ENCODE measurements around the gene NUDT14.

Gene NUDT14

DNA sequence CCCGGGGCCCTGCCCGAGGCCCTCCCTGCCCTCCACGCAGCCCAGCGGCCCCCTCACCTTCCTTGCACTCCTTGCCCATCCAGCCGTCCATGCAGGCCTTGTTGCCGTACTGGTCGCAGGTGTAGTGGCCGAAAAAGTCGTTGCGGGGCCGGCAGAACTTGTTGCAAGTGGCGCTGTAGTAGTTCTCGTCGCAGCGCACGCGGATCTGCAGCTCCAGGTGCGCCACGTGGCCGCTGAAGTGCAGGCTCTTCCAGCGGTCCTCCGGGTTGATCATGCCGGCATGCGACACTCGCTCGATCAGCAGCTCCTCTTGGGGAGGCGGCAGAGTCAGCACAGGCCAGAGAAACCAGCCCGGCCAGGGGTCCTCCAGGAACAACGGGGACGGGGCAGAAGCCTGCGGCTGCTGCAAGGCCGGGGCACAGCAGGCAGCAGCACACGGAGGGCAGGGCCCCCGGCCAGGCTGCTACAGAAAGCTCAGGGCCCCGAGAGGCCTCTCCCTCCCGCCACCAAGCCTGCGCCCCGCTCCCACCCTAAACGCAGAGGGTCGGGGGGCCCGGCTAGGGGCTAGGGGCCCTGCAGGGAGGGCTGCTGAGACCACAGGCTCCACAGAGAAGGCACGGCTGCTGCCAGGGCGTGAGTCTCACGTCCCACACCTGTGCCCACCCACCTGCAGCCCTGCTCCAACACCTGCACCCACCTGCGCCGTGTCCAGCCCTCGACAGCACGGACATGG lies 25.3 kb downstream of the NUDT14 start:
- no peak for DNase-seq

- no peak for DNase-seq
These were observed 26.0 kb downstream of the NUDT14 start for GRCh38 chr14:105155071-105155651.

DNA sequence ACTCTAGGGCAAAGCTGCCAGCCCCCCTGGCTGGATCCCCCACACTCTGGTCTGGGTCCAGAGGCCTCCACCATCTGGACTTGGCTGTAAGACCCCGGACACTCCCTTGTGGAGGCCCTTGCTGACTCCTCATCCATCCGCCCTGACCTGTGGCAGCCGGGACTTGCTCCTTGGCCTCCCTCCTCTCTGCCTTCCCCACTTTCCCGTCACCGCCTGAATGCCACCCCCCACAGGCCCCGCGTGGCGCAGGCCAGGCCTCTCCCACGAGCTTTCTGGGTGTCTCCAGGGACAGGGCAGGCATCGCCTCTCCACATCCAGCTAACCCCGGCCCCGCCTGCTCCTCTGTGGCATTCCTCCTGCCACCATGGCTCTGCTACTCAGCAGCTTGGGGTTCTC lies 26.6 kb downstream of the NUDT14 start:
- no peak for DNase-seq

GRCh38 chr14:105153739-105154475 lies 27.2 kb downstream of the NUDT14 start:
- no peak for DNase-seq

GRCh38 chr14:105153331-105153731 lies 27.8 kb downstream of the NUDT14 start:
- no peak for DNase-seq

DNA sequence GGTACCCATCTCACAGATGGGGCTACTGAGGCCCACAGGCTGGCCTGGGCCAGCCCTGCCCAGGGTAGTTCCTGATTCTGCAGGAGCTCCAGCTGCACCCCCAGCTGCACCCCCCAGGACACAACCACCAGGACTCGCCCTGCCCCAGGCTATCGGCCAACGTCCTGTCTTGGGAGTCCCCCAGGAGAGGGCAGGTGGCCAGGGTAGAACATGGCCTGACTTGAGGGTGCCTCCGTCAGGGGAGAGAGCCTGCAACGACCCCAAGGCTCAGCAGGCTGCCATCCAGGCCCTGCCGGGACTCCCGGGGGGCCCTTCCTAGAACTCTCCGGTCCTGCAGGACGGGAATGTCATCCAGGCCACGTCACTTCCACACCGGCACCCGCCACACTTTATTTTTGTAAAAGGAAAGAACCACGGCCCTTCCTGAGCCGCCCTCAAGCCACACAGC lies 28.3 kb downstream of the NUDT14 start:
- no peak for DNase-seq

DNA sequence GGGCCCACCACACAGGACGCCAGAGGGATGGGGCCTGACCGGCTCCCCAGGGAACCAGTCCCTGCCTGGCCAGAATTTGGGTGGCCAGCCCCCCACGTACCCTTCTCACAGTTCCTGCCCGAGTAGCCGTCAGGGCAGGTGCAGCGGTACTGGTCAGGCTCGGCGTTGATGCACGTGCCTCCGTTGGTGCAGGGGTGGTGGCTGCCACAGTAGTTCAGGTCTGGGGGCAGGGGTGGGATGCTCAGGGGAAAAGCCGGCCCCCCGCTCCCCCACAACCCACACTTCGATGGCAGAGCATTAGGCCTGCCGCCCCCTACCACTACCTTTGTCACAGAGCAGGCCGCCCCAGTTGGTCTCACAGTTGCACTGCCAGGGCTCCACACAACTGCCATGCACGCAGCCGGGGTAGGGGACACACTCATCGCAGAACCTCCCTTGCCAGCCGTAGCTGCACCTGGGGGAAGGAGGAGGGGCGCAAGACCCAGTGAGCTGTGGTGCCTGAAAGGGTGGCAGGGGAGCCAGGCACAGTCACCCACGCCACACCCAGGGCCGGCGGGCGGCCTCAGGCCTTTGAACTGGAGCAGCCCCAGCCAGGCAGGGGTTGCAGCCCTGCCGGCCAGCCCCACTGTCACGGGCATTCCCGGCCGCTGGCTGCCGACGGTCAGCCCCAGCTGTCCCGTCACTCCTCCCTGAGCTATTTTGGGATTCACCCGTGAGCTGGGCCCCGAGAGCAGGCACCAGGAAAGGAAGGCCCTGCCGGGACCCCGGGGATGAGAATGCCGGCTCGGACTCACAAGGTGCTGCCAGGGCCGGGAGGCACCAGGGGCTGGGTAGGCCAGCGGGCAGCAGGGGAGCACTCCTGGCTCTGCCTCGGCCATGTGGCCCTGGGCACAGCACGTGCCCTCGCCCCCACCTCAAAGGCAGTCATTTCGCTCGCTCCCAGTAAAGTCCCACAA lies 29.0 kb downstream of the NUDT14 start:
- DNase-seq = no peak

DNA sequence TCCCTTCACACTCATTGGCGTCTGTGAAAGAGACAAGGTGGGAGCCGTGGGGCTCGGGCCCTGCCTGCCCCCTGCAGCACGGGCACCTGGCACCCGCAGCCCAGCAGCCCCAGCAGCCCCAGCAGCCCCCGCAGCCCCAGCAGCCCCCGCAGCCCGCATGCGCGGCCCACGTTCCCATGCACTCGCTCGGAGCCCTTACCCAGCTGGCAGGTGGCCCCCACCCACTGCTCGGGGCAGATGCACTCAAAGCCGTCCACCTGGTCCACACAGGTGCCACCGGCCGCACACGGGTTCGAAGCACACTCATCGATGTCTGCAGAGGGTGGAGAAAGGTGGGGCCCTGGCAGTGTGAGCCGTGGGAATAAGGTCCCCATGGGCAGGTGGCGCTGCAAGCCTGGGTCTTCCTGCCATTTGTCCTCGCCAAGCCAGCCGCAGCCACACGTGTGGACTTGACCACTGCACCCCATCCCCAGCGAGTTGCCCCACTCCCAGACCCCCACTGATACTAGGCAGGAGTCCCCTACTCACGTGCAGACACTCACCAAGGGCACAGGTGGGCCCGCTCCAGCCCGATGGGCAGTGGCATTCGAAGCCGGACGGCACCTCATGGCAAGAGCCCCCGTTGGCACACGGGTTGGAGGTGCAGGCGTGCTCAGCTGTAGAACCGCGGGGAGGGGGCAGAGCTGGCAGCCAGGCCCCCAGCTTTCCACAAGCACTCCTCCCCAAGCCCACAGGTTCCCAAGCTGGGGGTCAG lies 29.9 kb downstream of the NUDT14 start:
- DNase-seq = no peak

- DNase-seq = no peak
These were observed 30.6 kb downstream of the NUDT14 start for GRCh38 chr14:105150368-105151083.

DNA sequence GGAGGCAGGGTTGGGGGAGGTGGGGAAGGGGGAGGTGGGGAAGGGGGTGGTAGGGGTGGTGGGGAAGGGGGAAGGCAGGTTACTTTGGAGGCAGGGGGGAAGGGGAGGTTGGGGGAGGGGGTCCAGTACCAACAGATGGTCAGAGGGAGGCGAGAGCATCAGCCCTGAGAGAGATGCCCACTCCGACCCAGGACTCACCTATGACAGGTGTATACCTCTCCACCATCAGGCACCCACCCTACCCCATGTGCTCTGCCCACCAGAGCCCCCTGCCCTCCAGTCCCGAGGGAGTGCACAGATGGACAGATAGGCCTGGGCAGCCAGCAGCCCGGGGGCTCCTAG lies 31.1 kb downstream of the NUDT14 start:
- no peak for DNase-seq

DNA sequence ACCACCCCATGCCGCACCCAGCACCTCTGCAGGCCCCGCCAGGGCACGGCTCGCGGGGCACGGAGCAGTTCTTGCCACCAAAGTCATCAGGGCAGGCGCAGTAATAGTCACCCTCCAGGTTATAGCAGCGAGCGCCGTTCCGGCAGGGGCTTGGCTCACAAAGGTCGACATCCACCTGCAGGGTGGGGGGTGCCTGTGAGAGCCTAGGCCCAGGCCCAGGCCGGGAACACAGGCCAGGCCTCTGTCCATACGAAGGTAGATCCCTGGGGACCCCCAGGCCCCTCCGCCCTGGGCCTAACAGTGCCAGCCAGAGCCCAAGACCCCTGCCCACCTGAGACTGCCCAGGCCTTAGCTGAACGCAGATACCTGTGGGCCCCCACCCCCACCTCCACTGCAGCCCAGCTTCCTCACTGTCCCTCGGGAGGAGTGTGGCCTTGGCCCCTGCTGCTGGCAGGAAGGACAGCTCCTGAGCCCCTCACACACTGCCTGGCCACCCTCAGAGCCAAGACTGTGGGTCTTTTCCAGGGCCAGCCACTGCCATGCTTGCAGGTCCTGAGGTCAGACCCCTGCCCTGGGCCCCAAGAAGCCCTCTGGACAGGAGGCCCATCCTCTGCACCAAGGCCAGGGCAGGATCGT lies 31.8 kb downstream of the NUDT14 start:
- DNase-seq = no peak

DNA sequence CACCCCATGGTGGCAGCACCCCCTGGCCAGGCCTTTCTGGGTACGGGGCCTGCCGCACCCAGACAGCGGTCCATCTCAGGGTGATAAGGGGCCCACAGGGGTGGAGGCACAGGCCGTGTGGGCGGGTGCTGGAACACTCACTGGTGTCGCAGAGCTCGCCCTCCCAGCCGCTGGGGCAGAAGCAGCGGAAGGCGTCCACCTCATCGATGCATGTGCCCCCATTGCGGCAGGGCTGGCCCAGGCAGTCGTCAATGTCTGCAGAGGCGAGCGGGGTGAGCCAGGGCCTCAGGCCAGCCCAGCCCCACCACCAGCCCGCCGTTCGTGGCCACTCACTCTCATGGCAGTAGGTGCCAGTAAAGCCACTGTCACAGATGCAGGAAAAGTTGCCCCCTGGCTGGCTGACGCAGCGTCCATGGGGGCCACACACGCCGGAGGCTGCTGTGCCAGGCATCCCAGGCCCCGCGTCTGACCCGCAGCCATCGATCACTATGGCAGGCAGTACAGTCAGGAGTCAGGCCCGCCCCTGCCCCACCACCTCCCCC lies 32.4 kb downstream of the NUDT14 start:
- DNase-seq = peak; percentile 45

DNA sequence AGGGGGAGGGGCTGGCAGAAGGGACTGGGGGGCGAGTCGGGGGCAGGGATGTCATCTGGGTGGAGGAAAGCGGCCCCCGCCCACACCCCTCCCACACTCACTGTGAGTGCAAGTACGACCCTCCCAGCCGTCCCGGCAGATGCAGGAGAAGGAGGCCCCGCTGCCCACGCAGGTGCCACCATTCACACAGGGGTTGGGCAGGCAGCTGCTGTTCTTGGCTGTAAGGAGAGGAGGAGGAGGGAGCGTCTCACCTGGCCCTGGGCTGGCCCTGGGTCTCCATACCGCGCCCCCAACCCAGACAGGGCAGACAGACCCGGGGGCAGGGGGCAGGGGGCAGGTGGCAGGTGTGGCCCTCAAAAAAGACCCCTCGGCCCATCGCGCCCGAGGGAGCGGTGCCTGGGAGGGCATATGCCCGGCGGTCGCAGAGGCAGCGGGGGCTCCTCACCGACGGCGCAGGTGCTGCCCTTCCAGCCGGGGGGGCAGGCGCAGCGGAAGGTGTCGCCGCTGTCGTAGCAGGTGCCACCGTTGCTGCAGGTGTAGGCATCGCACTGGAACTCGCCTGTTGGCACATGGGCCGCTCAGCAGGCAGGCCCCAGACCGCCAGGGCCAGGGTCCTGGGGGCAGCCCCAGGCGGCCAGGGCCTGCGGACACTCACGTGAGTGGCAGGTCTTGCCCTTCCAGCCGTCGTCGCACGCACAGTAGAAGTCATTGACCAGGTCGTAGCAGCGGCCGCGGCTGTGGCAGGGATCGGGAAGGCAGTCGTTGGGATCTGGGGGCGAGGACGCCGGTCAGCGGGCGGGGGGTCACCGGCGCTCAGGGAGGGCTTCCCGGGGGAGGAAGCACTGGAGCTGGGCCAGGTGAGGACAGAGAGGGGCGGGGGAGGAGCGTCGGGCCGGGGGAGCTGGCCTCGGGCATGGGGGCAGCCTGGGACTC lies 33.2 kb downstream of the NUDT14 start:
- peak; percentile 50 for DNase-seq

DNA sequence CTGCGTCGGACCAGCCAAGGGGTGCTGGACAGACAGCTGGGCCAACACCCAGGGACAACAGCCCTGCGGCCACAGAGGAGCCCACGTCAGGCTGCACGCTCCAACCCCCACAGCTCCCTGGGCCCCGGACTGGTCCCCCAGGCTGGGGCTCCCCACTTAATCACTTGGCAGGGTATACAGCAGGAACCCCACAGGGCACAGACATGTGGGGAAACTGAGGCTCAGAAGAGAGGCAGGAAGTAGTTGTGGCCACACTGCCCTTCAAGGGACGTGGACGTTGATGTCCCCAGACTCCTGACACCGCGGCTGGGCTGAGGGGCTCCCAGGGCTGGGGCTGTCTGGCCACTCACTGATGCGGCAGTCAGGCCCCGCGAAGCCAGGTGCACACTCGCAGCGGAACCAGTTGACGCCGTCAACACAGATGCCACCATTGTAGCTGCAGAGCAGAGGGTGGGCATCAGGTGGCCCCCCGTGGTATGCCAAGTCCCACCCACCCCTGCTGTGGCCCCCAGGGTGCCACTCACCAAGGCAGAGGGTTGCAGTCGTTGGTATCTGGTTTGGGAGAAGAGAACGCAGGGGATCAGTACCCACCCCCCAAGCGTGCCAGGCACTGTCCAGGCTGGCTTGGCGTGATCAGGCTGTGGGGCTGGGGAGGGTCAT lies 34.0 kb downstream of the NUDT14 start:
- no peak for DNase-seq

DNA sequence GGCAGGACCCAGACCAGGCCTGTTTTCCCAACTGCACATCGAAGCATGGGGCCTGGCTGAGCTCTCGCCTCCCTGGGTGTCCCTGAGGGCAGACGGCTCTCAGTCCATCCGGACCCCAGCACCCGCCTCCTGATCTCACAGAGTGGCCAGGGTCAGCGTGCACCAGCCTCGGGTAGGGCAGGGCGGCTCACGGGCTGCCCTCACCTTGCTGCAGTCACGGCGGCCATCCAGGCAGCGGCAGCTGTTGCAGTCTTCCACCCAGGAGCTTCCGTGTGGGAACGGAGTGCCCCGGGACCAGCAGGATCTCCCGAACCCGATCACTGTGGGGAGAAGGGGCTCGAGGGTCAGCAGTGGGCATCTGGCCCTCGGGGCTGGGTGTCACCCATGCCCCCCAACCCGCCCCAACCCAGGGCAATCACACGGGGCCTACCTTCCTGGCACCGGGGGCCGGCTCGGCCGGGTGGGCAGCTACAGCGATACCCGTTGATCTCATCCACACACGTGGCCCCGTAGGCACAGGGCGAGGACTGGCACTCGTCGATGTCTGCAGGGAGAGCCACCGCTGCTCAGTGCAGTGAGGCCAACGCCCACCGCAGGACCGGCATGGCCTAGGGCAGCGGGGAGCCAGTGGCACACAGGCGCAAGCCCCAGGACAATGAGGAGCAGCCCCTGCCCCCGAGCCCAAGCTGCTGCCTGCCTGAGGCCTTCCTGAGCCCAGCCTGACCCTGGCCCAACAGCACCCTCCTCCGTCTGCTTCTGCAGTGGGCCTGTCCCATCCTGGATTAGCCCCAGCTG lies 34.7 kb downstream of the NUDT14 start:
- DNase-seq = peak; percentile 47

DNA sequence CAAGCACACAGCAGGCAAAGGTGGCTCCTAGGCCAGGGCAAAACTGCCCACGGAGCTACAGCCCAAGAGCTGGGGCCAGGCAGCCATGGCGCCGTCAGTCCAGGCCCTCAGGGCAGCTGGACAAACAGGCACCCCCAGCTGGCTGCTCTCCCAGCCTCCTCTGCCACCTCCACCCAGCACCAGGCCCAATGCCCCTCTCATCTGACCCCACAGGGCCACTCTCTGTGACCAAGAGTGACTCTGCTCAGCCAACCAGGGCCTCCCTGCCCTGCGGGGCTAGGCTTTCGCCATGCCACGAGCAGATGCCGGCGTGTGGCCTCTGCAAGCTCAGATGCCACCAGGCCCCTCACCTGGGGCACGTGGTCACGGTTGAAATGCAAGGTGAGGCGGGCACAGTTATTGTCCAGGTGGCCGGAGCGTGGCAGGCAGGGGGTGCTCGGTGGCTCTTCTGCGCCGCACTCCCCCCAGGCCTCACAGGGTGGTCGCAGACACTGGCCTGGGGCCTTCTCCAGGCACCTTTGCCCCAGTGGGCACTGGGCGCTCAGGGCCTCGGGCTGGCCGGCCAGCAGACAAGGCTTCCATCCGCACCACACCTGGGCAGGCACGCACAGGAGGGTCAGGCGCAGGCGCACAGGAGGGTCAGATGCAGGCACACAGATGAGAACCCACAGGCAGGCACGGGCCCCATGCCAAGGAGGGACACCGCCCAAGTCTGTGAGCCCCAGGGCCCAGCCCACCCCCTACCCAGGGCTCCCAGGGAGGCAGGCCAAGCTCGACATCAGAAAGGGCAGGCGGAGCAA lies 35.5 kb downstream of the NUDT14 start:
- DNase-seq = peak; percentile 51

GRCh38 chr14:105144666-105145380 lies 36.3 kb downstream of the NUDT14 start:
- DNase-seq = peak; percentile 51

Data from islet precursor cell (in vitro differentiated cells).